Naive thymus-derived CD4-positive, alpha-beta T cell (primary cell): Measurements from ENCODE around the gene GPX8. TPM values are rescaled to one million over a fixed set of nuclear protein-coding genes. Genes with fewer than 3 reads are reported as not detected.

Source experiments
- ATAC-seq: fragments of 150-1000 bp; cut with Tn5 transposase; 2 replicates; pipeline ENCODE4 v1.10.0; 2021; ENCODE audit warnings: mild to moderate bottlenecking, moderate library complexity
- CTCF ChIA-PET: fragments of 350-600 bp; sonication (Branson Sonifier 250); formaldehyde crosslinking; loops from one replicate; lab custom pipeline; 2021; ENCODE audit warnings: antibody characterized with exemption; lab: Charles Lee
- POLR2A ChIA-PET: fragments of 350-600 bp; sonication (Branson Sonifier 250); formaldehyde crosslinking; loops from one replicate; lab custom pipeline; 2021; ENCODE audit warnings: antibody characterized with exemption, inconsistent platforms; lab: Charles Lee
- DNase-seq, 9 donors: peaks; one replicate each; pipeline versions ENCODE4 v3.0.0 to v3.0.0-alpha.2; 2020 to 2022; ENCODE audit warnings: mixed read lengths in 1 of 9
- H3K27ac ChIP-seq: one replicate; pipeline ENCODE4 v1.7.0; 2013; ENCODE audit warnings: mild to moderate bottlenecking, low read depth, low read length, moderate library complexity
- H3K27me3 ChIP-seq, 2 donors: one replicate each; pipeline ENCODE4 v1.7.0; 2013; ENCODE audit warnings: low read length in 2 of 2, mild to moderate bottlenecking in 2 of 2, moderate library complexity in 2 of 2; ENCODE audit not compliant: control insufficient read depth in 2 of 2, insufficient read depth in 2 of 2
- H3K36me3 ChIP-seq, 3 experiments: 1 replicate in 2 of 3; 2 replicates in 1 of 3; pipeline ENCODE4 v1.7.0; 2013; ENCODE audit warnings: low read length in 3 of 3, mild to moderate bottlenecking in 3 of 3, moderate library complexity in 1 of 3; ENCODE audit not compliant: insufficient read depth in 3 of 3, control insufficient read depth in 2 of 3
- H3K4me1 ChIP-seq, 2 donors: one replicate each; pipeline ENCODE4 v1.7.0; 2013; ENCODE audit warnings: low read length in 2 of 2, mild to moderate bottlenecking in 2 of 2, moderate library complexity in 1 of 2; ENCODE audit not compliant: control insufficient read depth in 2 of 2, insufficient read depth in 2 of 2
- H3K4me3 ChIP-seq: 2 replicates; pipeline ENCODE4 v1.7.0; 2013; ENCODE audit warnings: mild to moderate bottlenecking, low read length
- H3K9me3 ChIP-seq, 3 experiments: 1 replicate in 2 of 3; 2 replicates in 1 of 3; pipeline ENCODE4 v1.7.0; 2013; ENCODE audit warnings: low read length in 3 of 3; ENCODE audit not compliant: control insufficient read depth in 2 of 3
- H3K27ac Mint-ChIP-seq, 9 donors: one replicate each; pipeline ENCODE4 v1.8.0; 2020 to 2022; ENCODE audit warnings: mixed read lengths in 9 of 9, mild to moderate bottlenecking in 8 of 9, moderate library complexity in 5 of 9, inconsistent platforms in 2 of 9
- H3K27me3 Mint-ChIP-seq, 5 donors: one replicate each; pipeline ENCODE4 v1.8.0; 2021 to 2022; ENCODE audit warnings: mixed read lengths in 5 of 5, mild to moderate bottlenecking in 1 of 5
- H3K36me3 Mint-ChIP-seq, 5 donors: one replicate each; pipeline ENCODE4 v1.8.0; 2020 to 2022; ENCODE audit warnings: mixed read lengths in 5 of 5, mild to moderate bottlenecking in 3 of 5, inconsistent platforms in 1 of 5
- H3K4me1 Mint-ChIP-seq, 7 donors: one replicate each; pipeline ENCODE4 v1.8.0; 2020 to 2022; ENCODE audit warnings: mixed read lengths in 7 of 7, mild to moderate bottlenecking in 3 of 7, inconsistent platforms in 1 of 7
- H3K4me3 Mint-ChIP-seq, 10 donors: one replicate each; pipeline ENCODE4 v1.8.0; 2020 to 2022; ENCODE audit warnings: mild to moderate bottlenecking in 10 of 10, mixed read lengths in 10 of 10, moderate library complexity in 6 of 10, inconsistent platforms in 2 of 10
- H3K9me3 Mint-ChIP-seq, 11 donors: one replicate each; pipeline ENCODE4 v1.8.0; 2020 to 2022; ENCODE audit warnings: mixed read lengths in 11 of 11, mild to moderate bottlenecking in 4 of 11, inconsistent platforms in 1 of 11, moderate library complexity in 1 of 11
- intact Hi-C, 2 donors: fragments of 100-400 bp; cut with micrococcal nuclease; formaldehyde crosslinking; loops; one replicate each; pipeline ENCODE4 v1.15.1; 2023
- polyA plus RNA-seq, 2 donors: library from polyadenylated mRNA; unstranded; fragments of 300-500 nt; fragmentation: Illumina TruSeq; gene quantifications; one replicate each; pipeline ENCODE4 v1.2.3, GENCODE V29; 2021
- total RNA-seq, 6 experiments: library from RNA in 5 of 6; stranded (reverse) in 5 of 6; gene quantifications; 1 replicate in 5 of 6; 2 replicates in 1 of 6; pipeline ENCODE4 v1.2.3 and lab custom pipeline; 2021 to 2026

Gene GPX8
- total and polyA plus RNA-seq, 7 experiments from 2014 or later: not detected

- POLR2A ChIA-PET: interaction anchor here (0.7 to 0.8 kb wide), 2 partner anchors 210 to 256 kb away, joined by 3 read pairs; no protein-coding TSS in a partner anchor
- H3K4me1 ChIP-seq: no peaks in the 10 kb centered on the region
- Mint-ChIP-seq H3K27me3 (peaks cover 11 to 75% (median 33%) of the 10 kb centered on the region in 5 donors), H3K4me3 (no peak overlapping the region), H3K4me1 (peaks cover 0 to 9% (median 0%) of the 10 kb centered on the region in 7 donors), H3K9me3 (peaks cover 0 to 11% (median 3%) of the 10 kb centered on the region in 11 donors), H3K27ac (no peak overlapping the region), H3K36me3 (peaks cover 0 to 3% (median 0%) of the 10 kb centered on the region in 5 donors)
- no peaks in the 10 kb centered on the region for H3K9me3 ChIP-seq
- intact Hi-C loops: no loop called here
- H3K27me3 ChIP-seq: peaks cover 1 to 5% of the 10 kb centered on the region in 2 donors
- no peak overlapping the region for H3K4me3 ChIP-seq
- H3K36me3 ChIP-seq: no peaks in the 10 kb centered on the region
- no peak overlapping the region for H3K27ac ChIP-seq
- CTCF ChIA-PET: interaction anchor here (1.0 to 4.0 kb wide), 18 partner anchors 10 to 644 kb away, joined by 3 to 74 read pairs (median 5); partner anchors contain the start of gene SNX18
- DNase-seq: no peak
- ATAC-seq: no peak
Measured at GRCh38 chr5:55160493-55161209, 680 bp downstream of the GPX8 start.

DNA sequence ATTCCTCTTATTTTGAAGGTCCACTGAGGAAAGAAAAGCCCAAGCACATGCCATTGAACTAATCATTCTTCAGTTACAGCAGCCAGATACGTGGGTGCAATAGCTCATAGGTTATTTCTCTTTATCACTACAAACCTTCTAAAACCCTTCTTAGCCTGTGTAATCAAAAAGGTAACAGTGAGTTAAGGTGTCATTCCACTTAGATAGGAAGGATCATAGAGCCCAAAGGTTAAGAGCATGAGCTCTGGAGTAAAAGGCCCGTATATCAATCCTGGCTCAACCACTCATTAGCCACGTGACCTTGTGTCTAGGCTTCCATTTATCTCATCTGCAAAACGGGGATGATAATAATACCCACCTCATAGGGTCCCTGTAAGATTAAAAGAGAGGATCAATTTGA lies 2.7 kb downstream of the GPX8 start:
- H3K36me3 Mint-ChIP-seq: no peaks in the 10 kb centered on the region
- Histone ChIP-seq H3K4me1 (no peaks in the 10 kb centered on the region), H3K27ac (no peak overlapping the region), H3K36me3 (no peaks in the 10 kb centered on the region), H3K27me3 (peaks cover 5 to 8% of the 10 kb centered on the region in 2 donors), H3K9me3 (no peaks in the 10 kb centered on the region), H3K4me3 (no peak overlapping the region)
- intact Hi-C loops: no loop called here
- ChIA-PET POLR2A (no interaction called here), CTCF (interaction anchor here (1.1 to 4.0 kb wide), 3 partner anchors 9 to 257 kb away, joined by 3 to 31 read pairs (median 4); no protein-coding TSS in a partner anchor)
- H3K27me3 Mint-ChIP-seq: peaks cover 25 to 79% (median 45%) of the 10 kb centered on the region in 5 donors
- no peaks in the 10 kb centered on the region for H3K9me3 Mint-ChIP-seq
- ATAC-seq: no peak
- peaks cover 0 to 9% (median 0%) of the 10 kb centered on the region in 7 donors for H3K4me1 Mint-ChIP-seq
- no peak overlapping the region for H3K27ac Mint-ChIP-seq
- DNase-seq: no peak
- H3K4me3 Mint-ChIP-seq: no peak overlapping the region

DNA sequence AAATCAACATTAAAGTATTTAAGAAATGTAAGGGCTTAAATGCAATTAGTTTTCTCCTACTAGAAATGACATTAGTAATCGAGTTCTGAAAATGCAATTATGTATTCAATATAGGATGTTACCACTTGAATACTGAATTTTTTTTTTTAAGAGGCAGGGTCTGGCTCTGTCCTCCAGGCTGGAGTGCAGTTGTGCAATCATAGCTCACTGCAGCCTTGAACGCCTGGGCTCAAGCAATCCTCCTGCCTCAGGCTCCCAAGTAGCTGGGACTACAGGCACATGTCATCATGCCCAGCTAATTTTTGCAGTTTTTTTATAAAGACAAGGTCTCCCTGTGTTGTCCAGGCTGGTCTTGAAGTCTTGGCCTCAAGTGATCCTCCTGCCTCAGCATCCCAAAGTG lies 11.5 kb downstream of the GPX8 start:
- no peak overlapping the region for H3K27ac Mint-ChIP-seq
- intact Hi-C loops: loop anchor here (5.0 to 10.0 kb wide), 6 partner anchors 106 to 1031 kb away; partner anchors contain the start of genes ARL15 (in 1 of the 2), SLC38A9 (in 1 of the 2) and SNX18 (in 1 of the 2)

DNA sequence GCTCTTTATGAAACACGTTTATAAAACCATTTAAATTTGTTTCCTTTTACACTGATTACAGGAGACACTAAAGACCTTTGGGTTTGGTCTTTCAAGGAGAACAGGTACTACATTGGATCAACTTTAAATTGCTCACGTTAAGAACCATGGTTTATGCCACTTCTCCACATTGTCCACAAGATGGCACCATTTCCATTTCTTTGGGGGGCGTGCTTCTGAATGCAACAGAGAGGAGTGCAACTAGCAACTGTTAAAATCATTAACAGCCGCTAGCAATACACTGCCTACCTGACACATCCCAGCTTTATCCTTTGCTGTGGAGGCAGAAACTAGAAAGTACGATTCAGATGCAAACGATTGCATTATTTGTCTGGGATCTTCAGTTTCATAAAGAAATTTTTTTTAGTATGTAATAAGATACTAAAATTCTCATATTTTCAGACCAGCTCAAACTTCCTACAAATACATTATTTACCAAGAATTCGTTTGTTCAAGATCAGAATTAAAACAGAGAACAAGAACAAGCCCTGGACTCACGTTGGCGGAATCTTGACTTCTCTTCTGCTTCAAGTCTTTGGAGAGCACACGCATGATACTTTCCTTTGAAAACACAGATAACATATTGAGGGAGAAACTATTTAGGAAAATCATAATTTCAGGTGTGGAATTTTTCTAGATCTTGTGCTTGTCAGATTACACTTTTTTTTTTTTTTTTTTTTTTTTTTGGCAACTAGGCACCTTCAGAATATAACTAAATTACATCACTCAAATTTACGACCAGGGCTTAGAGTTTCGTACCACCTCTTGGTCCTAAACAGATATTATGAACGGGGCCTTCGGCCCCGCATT lies 12.3 kb downstream of the GPX8 start:
- peaks cover 25 to 42% of the 10 kb centered on the region in 2 donors for H3K27me3 ChIP-seq
- peak overlapping the region; percentile 78 to 93 (median 86) for H3K4me3 Mint-ChIP-seq
- peaks cover 14 to 25% of the 10 kb centered on the region in 2 donors for H3K4me1 ChIP-seq
- peaks cover 23 to 45% (median 35%) of the 10 kb centered on the region in 7 donors for H3K4me1 Mint-ChIP-seq
- peak overlapping the region; percentile 42 for H3K4me3 ChIP-seq
- peaks cover 0 to 3% (median 0%) of the 10 kb centered on the region in 5 donors for H3K36me3 Mint-ChIP-seq
- H3K9me3 ChIP-seq: no peaks in the 10 kb centered on the region
- no peak overlapping the region for H3K27ac ChIP-seq
- intact Hi-C loops: loop anchor here (1.0 to 10.0 kb wide), 15 partner anchors 61 to 1030 kb away; partner anchors contain the start of genes DHX29 (in 2 of the 2), MTREX (in 2 of the 2), SNX18 (in 2 of the 2) and ARL15 (in 1 of the 2)
- peak in 8 of 9 donors; percentile 53 to 81 (median 75) for DNase-seq
- ChIA-PET POLR2A (interaction anchor here (0.6 kb wide), 1 partner anchor 13 kb away, joined by 3 read pairs; no protein-coding TSS in a partner anchor), CTCF (interaction anchor here (0.5 to 2.1 kb wide), 7 partner anchors 9 to 1665 kb away, joined by 3 to 7 read pairs (median 3); no protein-coding TSS in a partner anchor)
- peak overlapping the region in 4 of 9 donors; percentile 4 to 83 (median 57) for H3K27ac Mint-ChIP-seq
- peaks cover 73 to 88% (median 78%) of the 10 kb centered on the region in 5 donors for H3K27me3 Mint-ChIP-seq
- peaks cover 0 to 4% (median 0%) of the 10 kb centered on the region in 11 donors for H3K9me3 Mint-ChIP-seq
- H3K36me3 ChIP-seq: no peaks in the 10 kb centered on the region
- ATAC-seq: peak; percentile 80

More for the DNA sequence above, 11.5 kb downstream of the GPX8 start:
- peaks cover 17 to 37% (median 27%) of the 10 kb centered on the region in 7 donors for H3K4me1 Mint-ChIP-seq
- H3K36me3 Mint-ChIP-seq: peaks cover 0 to 3% (median 0%) of the 10 kb centered on the region in 5 donors
- H3K9me3 Mint-ChIP-seq: peaks cover 0 to 3% (median 0%) of the 10 kb centered on the region in 11 donors
- H3K4me1 ChIP-seq: peaks cover 14 to 25% of the 10 kb centered on the region in 2 donors
- ATAC-seq (no peak), DNase-seq (no peak)
- POLR2A ChIA-PET: interaction anchor here (0.6 kb wide), 1 partner anchor 14 kb away, joined by 3 read pairs; no protein-coding TSS in a partner anchor
- CTCF ChIA-PET: interaction anchor here (0.5 to 2.1 kb wide), 9 partner anchors 9 to 746 kb away, joined by 3 to 9 read pairs (median 4); no protein-coding TSS in a partner anchor
- H3K4me3 ChIP-seq: no peak overlapping the region
- H3K27me3 Mint-ChIP-seq: peaks cover 74 to 87% (median 77%) of the 10 kb centered on the region in 5 donors
- no peak overlapping the region for H3K27ac ChIP-seq
- H3K36me3 ChIP-seq: no peaks in the 10 kb centered on the region
- no peaks in the 10 kb centered on the region for H3K9me3 ChIP-seq
- peaks cover 20 to 40% of the 10 kb centered on the region in 2 donors for H3K27me3 ChIP-seq
- no peak overlapping the region for H3K4me3 Mint-ChIP-seq

DNA sequence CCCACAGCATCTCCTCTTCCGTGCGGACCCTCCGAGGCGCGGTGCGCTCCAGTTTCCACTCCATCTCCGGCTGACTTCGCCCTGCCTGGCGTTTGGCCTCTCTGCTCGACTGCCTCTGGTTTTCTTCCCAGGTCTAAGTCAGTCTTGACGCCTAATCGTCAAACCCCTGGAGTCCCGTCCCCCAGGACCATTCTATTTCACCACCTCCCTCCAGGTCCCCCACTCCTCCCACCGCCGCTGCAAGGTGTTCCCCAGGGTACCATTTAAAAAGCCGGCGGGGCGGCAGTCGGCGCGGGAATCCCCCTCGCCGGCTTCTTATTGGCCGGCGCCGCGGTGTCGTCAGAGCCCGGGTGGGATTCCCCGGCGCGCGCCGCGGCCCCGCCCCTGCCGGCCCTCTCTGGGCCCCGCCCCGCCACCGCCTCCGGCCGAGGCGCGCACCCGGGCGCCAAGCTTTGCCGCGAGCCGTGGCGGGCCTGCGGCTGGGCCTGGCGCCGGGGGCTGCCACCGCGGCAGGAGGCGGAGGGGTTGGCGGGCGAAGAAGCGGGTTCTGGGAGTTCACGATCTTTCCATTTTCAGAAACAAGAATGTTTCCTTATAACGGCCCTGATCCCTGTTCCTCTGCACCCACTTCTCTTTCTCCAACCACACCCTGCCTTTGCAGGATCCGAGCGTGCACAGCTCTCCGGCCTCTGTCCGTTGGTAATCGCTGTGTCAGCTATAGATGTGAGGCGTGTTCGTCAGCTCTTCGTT lies 13.1 kb downstream of the GPX8 start, which contains the start of gene CDC20B:
CDC20B (minus strand) TSS at position 241 of the 750 bp plus-strand sequence; CDS start at position 64, 177 bp downstream.
- Mint-ChIP-seq H3K4me1 (peaks cover 23 to 50% (median 37%) of the 10 kb centered on the region in 7 donors), H3K27me3 (peaks cover 72 to 88% (median 79%) of the 10 kb centered on the region in 5 donors), H3K9me3 (peaks cover 0 to 9% (median 1%) of the 10 kb centered on the region in 11 donors), H3K36me3 (peaks cover 0 to 3% (median 0%) of the 10 kb centered on the region in 5 donors), H3K27ac (peak within 1 kb of the TSS in 6 of 9 donors; percentile 4 to 83 (median 62)), H3K4me3 (peak within 1 kb of the TSS; percentile 82 to 94 (median 88))
- Histone ChIP-seq H3K4me3 (peak within 1 kb of the TSS; percentile 42), H3K27ac (no peak within 1 kb of the TSS), H3K9me3 (no peaks in the 10 kb centered on the region), H3K27me3 (peaks cover 25 to 46% of the 10 kb centered on the region in 2 donors), H3K36me3 (no peaks in the 10 kb centered on the region), H3K4me1 (peaks cover 14 to 25% of the 10 kb centered on the region in 2 donors)
- intact Hi-C loops: loop anchor here (1.0 to 10.0 kb wide), 16 partner anchors 60 to 1029 kb away; partner anchors contain the start of genes CCNO (in 2 of the 2), DHX29 (in 2 of the 2), MTREX (in 2 of the 2) and SNX18 (in 2 of the 2)
- DNase-seq: peak; percentile 21 to 86 (median 39)
- ATAC-seq: peak; percentile 91
- CTCF ChIA-PET: interaction anchor here (2.1 kb wide), 1 partner anchor 59 kb away, joined by 7 read pairs; no protein-coding TSS in a partner anchor
- POLR2A ChIA-PET: no interaction called here
